ENCODE data around the gene RHOBTB3.

DNA sequence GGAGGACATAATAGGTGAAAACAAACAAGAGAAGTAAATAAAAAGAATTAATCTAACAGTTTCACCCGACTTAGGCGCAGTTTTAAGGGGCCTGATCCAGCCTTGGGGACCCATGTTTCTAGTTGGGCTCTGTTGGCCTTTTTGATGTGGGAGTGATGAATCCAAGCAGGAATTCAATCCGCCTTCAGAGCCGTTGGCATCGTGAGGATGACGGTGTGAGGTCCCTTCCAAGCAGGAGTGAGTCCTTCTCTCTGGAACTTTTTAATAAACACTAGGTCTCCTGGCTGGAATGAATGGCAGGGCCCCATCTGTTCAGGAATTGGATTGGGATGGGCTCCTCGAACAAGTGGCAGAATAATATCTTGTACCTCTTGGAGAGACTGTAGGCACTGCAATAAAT is 22.3 kb upstream of the RHOBTB3 start:
- TF ChIP-seq TAF1 (conservative IDR thresholded peaks at IDR 0.05) (no peak), JUND (IDR thresholded peaks at IDR 0.05) (no peak), SP1 (IDR thresholded peaks at IDR 0.05) (no peak), RAD21 (IDR thresholded peaks at IDR 0.05) (no peak)
- TF ChIP-seq, protein P1, sequence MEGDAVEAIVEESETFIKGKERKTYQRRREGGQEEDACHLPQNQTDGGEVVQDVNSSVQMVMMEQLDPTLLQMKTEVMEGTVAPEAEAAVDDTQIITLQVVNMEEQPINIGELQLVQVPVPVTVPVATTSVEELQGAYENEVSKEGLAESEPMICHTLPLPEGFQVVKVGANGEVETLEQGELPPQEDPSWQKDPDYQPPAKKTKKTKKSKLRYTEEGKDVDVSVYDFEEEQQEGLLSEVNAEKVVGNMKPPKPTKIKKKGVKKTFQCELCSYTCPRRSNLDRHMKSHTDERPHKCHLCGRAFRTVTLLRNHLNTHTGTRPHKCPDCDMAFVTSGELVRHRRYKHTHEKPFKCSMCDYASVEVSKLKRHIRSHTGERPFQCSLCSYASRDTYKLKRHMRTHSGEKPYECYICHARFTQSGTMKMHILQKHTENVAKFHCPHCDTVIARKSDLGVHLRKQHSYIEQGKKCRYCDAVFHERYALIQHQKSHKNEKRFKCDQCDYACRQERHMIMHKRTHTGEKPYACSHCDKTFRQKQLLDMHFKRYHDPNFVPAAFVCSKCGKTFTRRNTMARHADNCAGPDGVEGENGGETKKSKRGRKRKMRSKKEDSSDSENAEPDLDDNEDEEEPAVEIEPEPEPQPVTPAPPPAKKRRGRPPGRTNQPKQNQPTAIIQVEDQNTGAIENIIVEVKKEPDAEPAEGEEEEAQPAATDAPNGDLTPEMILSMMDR (IDR thresholded peaks at IDR 0.05; ENCODE audit: low read depth, low read length, missing input control), result no peak
- TF ChIP-seq, protein P2, sequence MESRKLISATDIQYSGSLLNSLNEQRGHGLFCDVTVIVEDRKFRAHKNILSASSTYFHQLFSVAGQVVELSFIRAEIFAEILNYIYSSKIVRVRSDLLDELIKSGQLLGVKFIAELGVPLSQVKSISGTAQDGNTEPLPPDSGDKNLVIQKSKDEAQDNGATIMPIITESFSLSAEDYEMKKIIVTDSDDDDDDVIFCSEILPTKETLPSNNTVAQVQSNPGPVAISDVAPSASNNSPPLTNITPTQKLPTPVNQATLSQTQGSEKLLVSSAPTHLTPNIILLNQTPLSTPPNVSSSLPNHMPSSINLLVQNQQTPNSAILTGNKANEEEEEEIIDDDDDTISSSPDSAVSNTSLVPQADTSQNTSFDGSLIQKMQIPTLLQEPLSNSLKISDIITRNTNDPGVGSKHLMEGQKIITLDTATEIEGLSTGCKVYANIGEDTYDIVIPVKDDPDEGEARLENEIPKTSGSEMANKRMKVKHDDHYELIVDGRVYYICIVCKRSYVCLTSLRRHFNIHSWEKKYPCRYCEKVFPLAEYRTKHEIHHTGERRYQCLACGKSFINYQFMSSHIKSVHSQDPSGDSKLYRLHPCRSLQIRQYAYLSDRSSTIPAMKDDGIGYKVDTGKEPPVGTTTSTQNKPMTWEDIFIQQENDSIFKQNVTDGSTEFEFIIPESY (IDR thresholded peaks at IDR 0.05), result no peak
